C4-2B (cell line): ENCODE data around the gene PARD3.

Experiments used
- CTCF ChIP-seq: fragments of 450-650 bp; conservative IDR thresholded peaks from 2 replicates; pipeline ENCODE4 v1.5.1; 2017; ENCODE audit warnings: mild to moderate bottlenecking
- ZFX ChIP-seq: fragments of 450-650 bp; IDR thresholded peaks from 2 replicates; pipeline ENCODE4 v1.6.1; 2017

- no peak for TF ChIP-seq CTCF
- no peak for TF ChIP-seq ZFX
Observed at GRCh38 chr10:34231441-34232180, 583.5 kb downstream of the PARD3 start.
